ENCODE data around the gene DNAI1. TPM values are rescaled to one million over a fixed set of nuclear protein-coding genes. Genes with fewer than 3 reads are reported as not detected.

Gene DNAI1
- total and polyA plus RNA-seq, 10 donors, result not detected

GRCh38 chr9:34566322-34566721 is 107.7 kb downstream of the DNAI1 start:
- peaks cover 0 to 62% (median 18%) of the 10 kb centered on the region in 6 donors for H3K4me1 ChIP-seq
- H3K9me3 ChIP-seq, result peaks cover 0 to 8% (median 3%) of the 10 kb centered on the region in 8 donors
- peak overlapping the region in 2 of 8 donors; percentile 10 to 33 for H3K27ac ChIP-seq
- no peak overlapping the region for H3K4me3 ChIP-seq
- TF ChIP-seq CTCF (IDR thresholded peaks at IDR 0.05 in 8 of 11, conservative IDR thresholded peaks at IDR 0.05 in 3 of 11) (no peak), POLR2AphosphoS5 (IDR thresholded peaks at IDR 0.05) (peak in 1 of 3 donors; percentile 27)
- no peak for DNase-seq
- 52 to 59% (median 58%) methylated on average over 4 to 8 of the region's 8 CpGs for WGBS, 5 donors
- no peaks in the 10 kb centered on the region for H3K36me3 ChIP-seq
- H3K27me3 ChIP-seq (replicated peaks in 1 of 7), result peaks cover 0 to 34% (median 0%) of the 10 kb centered on the region in 7 donors
- intact Hi-C loops (cut with DNase I; ENCODE audit: low total_unique reads), result no loop called here

- Histone ChIP-seq H3K27ac (no peak overlapping the region), H3K4me1 (peaks cover 0 to 61% (median 15%) of the 10 kb centered on the region in 6 donors), H3K27me3 (replicated peaks in 1 of 7) (peaks cover 0 to 34% (median 0%) of the 10 kb centered on the region in 7 donors), H3K36me3 (no peaks in the 10 kb centered on the region), H3K4me3 (no peak overlapping the region), H3K9me3 (peaks cover 0 to 5% (median 2%) of the 10 kb centered on the region in 8 donors)
- TF ChIP-seq CTCF (IDR thresholded peaks at IDR 0.05 in 8 of 11, conservative IDR thresholded peaks at IDR 0.05 in 3 of 11), result no peak
- 67 to 81% (median 80%) methylated on average over 6 of the region's 6 CpGs for WGBS, 5 donors
- DNase-seq, result no peak
- intact Hi-C loops (cut with DNase I; ENCODE audit: low total_unique reads), result no loop called here
Measured at GRCh38 chr9:34566972-34567371, 108.4 kb downstream of the DNAI1 start.

DNA sequence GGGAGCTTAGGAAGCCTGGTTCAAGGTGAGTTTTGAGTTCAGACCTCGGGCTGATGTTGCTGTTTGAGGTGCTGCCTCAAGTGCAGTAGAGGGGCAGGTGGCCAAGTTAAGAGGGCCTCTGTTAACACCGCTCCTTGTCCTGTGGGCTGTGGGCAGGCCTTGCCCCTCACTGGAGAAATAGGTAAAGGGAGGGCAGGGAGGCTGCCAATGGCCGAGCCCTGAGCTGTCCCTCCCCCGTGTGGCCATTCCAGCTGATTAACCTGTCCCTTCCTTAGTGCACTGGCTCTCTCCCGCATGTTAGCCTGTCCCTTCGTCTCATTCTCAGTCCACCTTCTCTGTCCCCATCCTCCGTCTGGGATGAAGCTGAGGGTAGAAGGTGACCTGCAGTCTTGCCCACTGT is 109.5 kb downstream of the DNAI1 start:
- Histone ChIP-seq H3K27ac (no peak overlapping the region), H3K4me1 (peaks cover 0 to 73% (median 17%) of the 10 kb centered on the region in 6 donors), H3K9me3 (no peaks in the 10 kb centered on the region), H3K27me3 (replicated peaks in 1 of 7) (peaks cover 0 to 34% (median 0%) of the 10 kb centered on the region in 7 donors), H3K4me3 (no peak overlapping the region), H3K36me3 (no peaks in the 10 kb centered on the region)
- DNase-seq, result no peak
- TF ChIP-seq POLR2A (IDR thresholded peaks at IDR 0.05) (no peak), CTCF (IDR thresholded peaks at IDR 0.05 in 8 of 11, conservative IDR thresholded peaks at IDR 0.05 in 3 of 11) (no peak), POLR2AphosphoS5 (IDR thresholded peaks at IDR 0.05) (no peak)
- whole genome bisulfite sequencing, 5 donors, result 79 to 89% (median 82%) methylated on average over 7 of the region's 7 CpGs
- intact Hi-C loops (cut with DNase I; ENCODE audit: low total_unique reads), result no loop called here

GRCh38 chr9:34568774-34569173 is 110.2 kb downstream of the DNAI1 start:
- no peak for TF ChIP-seq CTCF (IDR thresholded peaks at IDR 0.05 in 8 of 11, conservative IDR thresholded peaks at IDR 0.05 in 3 of 11)
- TF ChIP-seq POLR2AphosphoS5 (IDR thresholded peaks at IDR 0.05), result no peak
- TF ChIP-seq POLR2A (IDR thresholded peaks at IDR 0.05), result no peak
- no peaks in the 10 kb centered on the region for H3K9me3 ChIP-seq
- intact Hi-C loops (cut with DNase I; ENCODE audit: low total_unique reads), result no loop called here
- peaks cover 0 to 40% (median 0%) of the 10 kb centered on the region in 7 donors for H3K27me3 ChIP-seq (replicated peaks in 1 of 7)
- H3K36me3 ChIP-seq, result no peaks in the 10 kb centered on the region
- H3K27ac ChIP-seq, result no peak overlapping the region
- no peak overlapping the region for H3K4me3 ChIP-seq
- peaks cover 0 to 79% (median 20%) of the 10 kb centered on the region in 6 donors for H3K4me1 ChIP-seq
- no peak for DNase-seq
- WGBS, 5 donors, result 69 to 84% (median 74%) methylated on average over 4 to 12 of the region's 12 CpGs
